ENCODE measurements around the gene DMPK. TPM values are rescaled to one million over a fixed set of nuclear protein-coding genes. Genes with fewer than 3 reads are reported as not detected.

DMPK gene
- total RNA-seq, 3 donors from 2014 or later, result 16.0 to 25.6 (median 24.5) TPM

DNA sequence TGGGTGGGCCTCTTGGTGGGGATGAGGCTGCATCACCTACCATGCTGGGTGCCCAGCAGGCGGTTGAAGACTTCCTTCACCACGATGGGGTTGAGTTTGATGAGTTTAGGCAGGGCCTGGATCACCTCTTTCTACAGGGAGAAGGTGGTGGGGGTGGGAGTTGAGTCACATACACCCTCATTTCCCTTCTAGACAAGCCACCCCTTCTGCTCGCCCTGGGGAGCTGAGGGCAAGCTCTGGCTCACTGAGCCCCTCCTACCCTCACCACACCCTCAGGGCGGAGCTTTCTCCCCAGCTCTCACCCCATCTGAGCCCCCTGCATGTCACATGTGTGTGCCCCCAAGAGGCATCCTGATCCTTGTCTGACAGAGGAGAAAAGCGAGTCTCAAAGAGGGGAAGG, 40.4 kb upstream of the DMPK start:
- Histone ChIP-seq H3K9me3 (no peaks in the 10 kb centered on the region), H3K36me3 (peaks cover 5% of the 10 kb centered on the region), H3K4me1 (peaks cover 0 to 7% of the 10 kb centered on the region in 2 donors), H3K4me3 (no peak overlapping the region), H3K27me3 (no peaks in the 10 kb centered on the region), H3K27ac (no peak overlapping the region)
- intact Hi-C loops (cut with DNase I; ENCODE audit: low total_unique reads), result no loop called here
- TF ChIP-seq, protein P1, sequence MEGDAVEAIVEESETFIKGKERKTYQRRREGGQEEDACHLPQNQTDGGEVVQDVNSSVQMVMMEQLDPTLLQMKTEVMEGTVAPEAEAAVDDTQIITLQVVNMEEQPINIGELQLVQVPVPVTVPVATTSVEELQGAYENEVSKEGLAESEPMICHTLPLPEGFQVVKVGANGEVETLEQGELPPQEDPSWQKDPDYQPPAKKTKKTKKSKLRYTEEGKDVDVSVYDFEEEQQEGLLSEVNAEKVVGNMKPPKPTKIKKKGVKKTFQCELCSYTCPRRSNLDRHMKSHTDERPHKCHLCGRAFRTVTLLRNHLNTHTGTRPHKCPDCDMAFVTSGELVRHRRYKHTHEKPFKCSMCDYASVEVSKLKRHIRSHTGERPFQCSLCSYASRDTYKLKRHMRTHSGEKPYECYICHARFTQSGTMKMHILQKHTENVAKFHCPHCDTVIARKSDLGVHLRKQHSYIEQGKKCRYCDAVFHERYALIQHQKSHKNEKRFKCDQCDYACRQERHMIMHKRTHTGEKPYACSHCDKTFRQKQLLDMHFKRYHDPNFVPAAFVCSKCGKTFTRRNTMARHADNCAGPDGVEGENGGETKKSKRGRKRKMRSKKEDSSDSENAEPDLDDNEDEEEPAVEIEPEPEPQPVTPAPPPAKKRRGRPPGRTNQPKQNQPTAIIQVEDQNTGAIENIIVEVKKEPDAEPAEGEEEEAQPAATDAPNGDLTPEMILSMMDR (IDR thresholded peaks at IDR 0.05), result no peak
- no peak for DNase-seq (ENCODE audit: low spot score in 2 of 2)

DNA sequence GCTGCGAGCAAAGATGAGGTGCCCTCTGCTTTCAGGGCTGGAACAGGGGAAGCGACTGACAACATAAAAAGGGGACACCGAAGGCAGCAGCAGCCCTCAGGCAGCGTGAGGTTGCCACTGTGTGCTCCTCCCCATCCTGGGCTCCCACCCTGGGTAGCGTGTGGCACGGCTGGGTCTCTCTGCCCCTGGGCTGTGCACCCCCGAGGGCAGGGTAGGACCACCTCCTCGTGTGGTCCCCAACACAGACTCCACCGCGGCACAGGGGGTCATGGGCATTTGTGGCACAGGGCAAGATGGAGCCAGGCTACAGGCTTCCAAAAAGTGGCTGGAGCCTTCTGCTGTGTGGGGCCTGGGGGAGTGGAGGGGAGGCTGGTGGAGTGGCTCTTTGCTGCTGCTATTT, 39.3 kb upstream of the DMPK start:
- Histone ChIP-seq H3K27me3 (no peaks in the 10 kb centered on the region), H3K4me1 (peaks cover 0 to 7% of the 10 kb centered on the region in 2 donors), H3K4me3 (no peak overlapping the region), H3K27ac (no peak overlapping the region), H3K9me3 (no peaks in the 10 kb centered on the region), H3K36me3 (peaks cover 5% of the 10 kb centered on the region)
- TF ChIP-seq, protein P1 (IDR thresholded peaks at IDR 0.05), result no peak
- intact Hi-C loops (cut with DNase I; ENCODE audit: low total_unique reads), result no loop called here
- no peak for DNase-seq (ENCODE audit: low spot score in 2 of 2)

DNA sequence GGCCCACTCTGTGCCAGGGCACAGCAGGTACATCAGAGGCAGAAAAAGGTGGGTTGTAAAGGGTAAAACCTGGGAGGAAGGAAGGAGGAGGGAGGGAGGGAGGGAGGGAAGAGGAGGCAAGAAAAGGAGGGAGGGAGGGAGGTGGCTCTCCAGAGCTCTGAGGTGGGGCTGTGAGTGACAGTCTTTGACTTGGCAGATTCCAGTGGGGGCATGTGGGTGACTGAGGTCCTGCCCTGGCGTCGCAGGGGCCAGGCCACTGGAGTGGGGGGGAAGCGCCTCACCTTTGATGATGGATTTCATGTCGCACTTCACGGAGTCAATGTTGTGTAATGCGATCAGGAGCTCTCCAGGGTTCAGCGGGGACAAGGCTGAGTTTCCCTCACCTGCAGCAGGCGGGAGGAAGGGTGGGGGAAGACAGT, 38.8 kb upstream of the DMPK start:
- TF ChIP-seq, protein P1 (IDR thresholded peaks at IDR 0.05), result no peak
- TF ChIP-seq POLR2AphosphoS5 (IDR thresholded peaks at IDR 0.05), result no peak
- TF ChIP-seq POLR2A (IDR thresholded peaks at IDR 0.05), result no peak
- Histone ChIP-seq H3K4me3 (no peak overlapping the region), H3K4me1 (peaks cover 0 to 7% of the 10 kb centered on the region in 2 donors), H3K27ac (no peak overlapping the region), H3K27me3 (no peaks in the 10 kb centered on the region), H3K36me3 (peaks cover 5% of the 10 kb centered on the region), H3K9me3 (no peaks in the 10 kb centered on the region)
- DNase-seq (ENCODE audit: low spot score in 2 of 2), result no peak
- intact Hi-C loops (cut with DNase I; ENCODE audit: low total_unique reads), result no loop called here

DNA sequence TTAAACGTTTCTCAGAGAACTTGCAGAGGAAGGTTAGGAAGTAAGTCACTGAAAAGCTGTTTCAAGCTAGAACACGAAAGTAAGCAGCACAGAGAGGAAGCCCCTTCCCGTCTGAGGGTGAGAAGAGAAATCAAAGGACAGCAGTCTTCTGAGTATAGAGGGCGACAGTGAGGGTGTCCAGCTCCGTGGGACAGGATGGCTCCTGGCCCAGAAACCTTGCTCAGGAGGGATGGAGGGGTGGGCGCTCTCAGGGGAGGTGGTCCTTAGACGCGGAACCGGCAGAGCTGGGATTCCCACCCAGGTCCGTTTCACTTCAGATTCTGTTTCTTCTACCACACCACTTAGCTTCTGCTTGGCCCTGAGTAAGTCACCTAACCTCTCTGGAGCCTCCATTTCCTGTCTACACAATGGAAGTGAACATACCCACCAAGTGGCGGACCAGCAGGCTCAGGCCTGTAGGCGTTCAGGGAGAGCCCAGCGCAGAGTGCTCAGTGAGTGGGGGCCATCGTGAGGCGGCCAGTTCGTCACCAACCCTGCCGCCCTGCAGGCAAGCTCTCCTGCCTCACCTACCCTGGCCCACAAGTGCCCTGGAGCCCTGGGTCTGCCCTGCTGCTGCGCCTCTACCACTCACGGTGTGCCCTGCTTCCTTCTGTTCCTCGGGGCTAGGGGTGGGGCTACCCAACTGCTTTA, 38.3 kb upstream of the DMPK start:
- H3K36me3 ChIP-seq, result peaks cover 5% of the 10 kb centered on the region
- intact Hi-C loops (cut with DNase I; ENCODE audit: low total_unique reads), result no loop called here
- H3K9me3 ChIP-seq, result no peaks in the 10 kb centered on the region
- H3K27ac ChIP-seq, result no peak overlapping the region
- TF ChIP-seq POLR2AphosphoS5 (IDR thresholded peaks at IDR 0.05) (no peak), POLR2A (IDR thresholded peaks at IDR 0.05) (no peak)
- TF ChIP-seq, protein P1 (IDR thresholded peaks at IDR 0.05), result no peak
- H3K4me3 ChIP-seq, result no peak overlapping the region
- no peaks in the 10 kb centered on the region for H3K27me3 ChIP-seq
- peaks cover 0 to 7% of the 10 kb centered on the region in 2 donors for H3K4me1 ChIP-seq
- DNase-seq (ENCODE audit: low spot score in 2 of 2), result no peak

DNA sequence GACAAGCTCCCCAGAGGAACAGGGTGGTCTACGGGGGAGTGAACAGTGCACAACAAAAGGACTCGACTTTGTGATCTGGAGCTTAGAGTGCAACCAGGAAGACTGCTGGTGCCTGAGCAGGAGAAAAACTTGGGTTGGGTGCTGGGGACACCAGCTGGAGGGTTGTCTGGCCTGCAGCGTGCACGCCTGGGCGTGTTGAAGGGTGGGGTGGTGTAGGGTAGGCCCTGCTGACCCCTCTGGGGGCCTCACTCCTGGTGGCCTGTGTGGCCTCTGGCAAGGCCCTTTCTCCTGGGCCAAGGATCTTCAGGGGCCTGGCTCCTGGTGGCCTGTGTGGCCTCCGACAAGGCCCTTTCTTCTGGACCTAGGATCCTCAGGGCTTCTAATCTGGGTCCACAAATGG, 37.5 kb upstream of the DMPK start:
- Histone ChIP-seq H3K4me3 (no peak overlapping the region), H3K4me1 (peaks cover 0 to 5% of the 10 kb centered on the region in 2 donors), H3K36me3 (peaks cover 5% of the 10 kb centered on the region), H3K9me3 (no peaks in the 10 kb centered on the region), H3K27me3 (no peaks in the 10 kb centered on the region), H3K27ac (no peak overlapping the region)
- DNase-seq (ENCODE audit: low spot score in 2 of 2), result no peak
- intact Hi-C loops (cut with DNase I; ENCODE audit: low total_unique reads), result no loop called here
- no peak for TF ChIP-seq POLR2AphosphoS5 (IDR thresholded peaks at IDR 0.05)
- TF ChIP-seq, protein P1 (IDR thresholded peaks at IDR 0.05), result no peak
- TF ChIP-seq POLR2A (IDR thresholded peaks at IDR 0.05), result no peak

Measured in breast epithelium (tissue), 4 donors.